Measurements from ENCODE around the gene SWAP70. TPM values are rescaled to one million over a fixed set of nuclear protein-coding genes. Genes with fewer than 3 reads are reported as not detected.

Gene SWAP70
- total RNA-seq, 4 donors from 2014 or later: 29.7 to 53.6 (median 38.8) TPM

- Histone ChIP-seq H3K4me1 (peaks cover 27 to 52% of the 10 kb centered on the region in 2 donors), H3K36me3 (no peaks in the 10 kb centered on the region), H3K27ac (peak overlapping the region; percentile 37 to 73 (median 68)), H3K4me3 (replicated peaks in 1 of 3) (no peak overlapping the region), H3K27me3 (no peaks in the 10 kb centered on the region), H3K9me3 (no peaks in the 10 kb centered on the region)
- DNase-seq: peak in 1 of 2 donors; percentile 16
- WGBS, 2 donors: 57% methylated on average over 7 of the region's 7 CpGs
- TF ChIP-seq CTCF (IDR thresholded peaks at IDR 0.05) (no peak), POLR2A (IDR thresholded peaks at IDR 0.05) (no peak)
- intact Hi-C loops (cut with DNase I): no loop called here
These were observed 25.0 kb downstream of the SWAP70 start for GRCh38 chr11:9688716-9689511.

- peaks cover under 1 to 4% of the 10 kb centered on the region in 2 donors for H3K36me3 ChIP-seq
- H3K27ac ChIP-seq: peak overlapping the region; percentile 13 to 73 (median 68)
- intact Hi-C loops (cut with DNase I): no loop called here
- DNase-seq: peak in 1 of 2 donors; percentile 19
- 62 to 64% methylated on average over 5 of the region's 5 CpGs for WGBS, 2 donors
- H3K4me1 ChIP-seq: peaks cover 30 to 55% of the 10 kb centered on the region in 2 donors
- no peak overlapping the region for H3K4me3 ChIP-seq (replicated peaks in 1 of 3)
- TF ChIP-seq CTCF (IDR thresholded peaks at IDR 0.05) (no peak), POLR2A (IDR thresholded peaks at IDR 0.05) (no peak)
- H3K9me3 ChIP-seq: no peaks in the 10 kb centered on the region
- no peaks in the 10 kb centered on the region for H3K27me3 ChIP-seq
These were observed 25.8 kb downstream of the SWAP70 start for GRCh38 chr11:9689721-9690120.

- intact Hi-C loops (cut with DNase I): no loop called here
- DNase-seq: no peak
- Histone ChIP-seq H3K27me3 (no peaks in the 10 kb centered on the region), H3K4me1 (peaks cover 30 to 55% of the 10 kb centered on the region in 2 donors), H3K36me3 (peaks cover 9 to 11% of the 10 kb centered on the region in 2 donors), H3K27ac (peak overlapping the region in 2 of 3 donors; percentile 1 to 33), H3K9me3 (no peaks in the 10 kb centered on the region), H3K4me3 (replicated peaks in 1 of 3) (no peak overlapping the region)
- no peak for TF ChIP-seq CTCF (IDR thresholded peaks at IDR 0.05)
- TF ChIP-seq POLR2A (IDR thresholded peaks at IDR 0.05): no peak
These were observed 28.0 kb downstream of the SWAP70 start for GRCh38 chr11:9691865-9692264.

- intact Hi-C loops (cut with DNase I): no loop called here
These were observed 28.8 kb downstream of the SWAP70 start for GRCh38 chr11:9692691-9693090.

More at GRCh38 chr11:9692691-9693090, 28.8 kb downstream of the SWAP70 start:
- peak overlapping the region in 1 of 3 donors; percentile 18 for H3K27ac ChIP-seq
- peaks cover 9 to 11% of the 10 kb centered on the region in 2 donors for H3K36me3 ChIP-seq
- no peaks in the 10 kb centered on the region for H3K27me3 ChIP-seq
- TF ChIP-seq POLR2A (IDR thresholded peaks at IDR 0.05): no peak
- TF ChIP-seq CTCF (IDR thresholded peaks at IDR 0.05): no peak
- WGBS, 2 donors: 65 to 74% methylated on average over 2 of the region's 2 CpGs
- H3K4me1 ChIP-seq: peaks cover 27 to 54% of the 10 kb centered on the region in 2 donors
- DNase-seq: no peak
- no peak overlapping the region for H3K4me3 ChIP-seq (replicated peaks in 1 of 3)
- H3K9me3 ChIP-seq: no peaks in the 10 kb centered on the region
